ENCODE measurements around the gene NID1. TPM values are rescaled to one million over a fixed set of nuclear protein-coding genes. Genes with fewer than 3 reads are reported as not detected.

The NID1 gene
- total RNA-seq, 4 donors from 2014 or later = 27.9 to 48.4 (median 32.3) TPM

- 92% methylated on average over 4 of the region's 4 CpGs for WGBS
- Histone ChIP-seq H3K36me3 (peaks cover 9% of the 10 kb centered on the region), H3K9me3 (no peaks in the 10 kb centered on the region), H3K27me3 (no peaks in the 10 kb centered on the region), H3K4me3 (no peak overlapping the region), H3K4me1 (peaks cover 35% of the 10 kb centered on the region), H3K27ac (peak overlapping the region; percentile 88)
- TF ChIP-seq POLR2AphosphoS5 (IDR thresholded peaks at IDR 0.05) (no peak), CTCF (IDR thresholded peaks at IDR 0.05) (no peak), POLR2A (IDR thresholded peaks at IDR 0.05) (no peak), EP300 (IDR thresholded peaks at IDR 0.05) (no peak)
- no peak for DNase-seq (ENCODE audit: low spot score in 2 of 2)
These were observed 49.4 kb downstream of the NID1 start for GRCh38 chr1:236015539-236015938.

GRCh38 chr1:236013330-236013729, 51.6 kb downstream of the NID1 start:
- TF ChIP-seq POLR2AphosphoS5 (IDR thresholded peaks at IDR 0.05) = no peak
- Histone ChIP-seq H3K27me3 (no peaks in the 10 kb centered on the region), H3K27ac (no peak overlapping the region), H3K9me3 (no peaks in the 10 kb centered on the region), H3K4me3 (no peak overlapping the region), H3K36me3 (peaks cover 9% of the 10 kb centered on the region), H3K4me1 (peaks cover 42% of the 10 kb centered on the region)
- 81% methylated on average over 4 of the region's 4 CpGs for WGBS
- peak in 1 of 2 donors; percentile 52 for DNase-seq (ENCODE audit: low spot score in 2 of 2)

DNA sequence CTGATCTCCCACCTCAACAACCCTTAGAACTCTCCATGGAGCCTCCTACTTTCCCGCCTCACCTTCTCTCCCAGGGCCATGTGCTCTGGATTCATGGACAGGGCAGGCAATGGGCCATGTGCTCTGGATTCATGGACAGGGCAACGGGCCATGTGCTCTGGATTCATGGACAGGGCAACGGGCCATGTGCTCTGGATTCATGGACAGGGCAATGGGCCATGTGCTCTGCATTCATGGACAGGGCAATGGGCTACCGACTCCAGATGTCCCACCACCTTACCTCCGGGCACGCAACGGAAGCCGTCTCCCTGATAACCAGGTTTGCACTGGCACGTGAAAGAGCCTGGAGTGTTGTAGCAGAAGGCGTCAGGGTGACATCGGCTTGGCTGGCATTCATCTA, 53.2 kb downstream of the NID1 start:
- DNase-seq (ENCODE audit: low spot score in 2 of 2) = no peak
- Histone ChIP-seq H3K9me3 (no peaks in the 10 kb centered on the region), H3K4me3 (no peak overlapping the region), H3K4me1 (peaks cover 31% of the 10 kb centered on the region), H3K27ac (peak overlapping the region; percentile 32), H3K27me3 (no peaks in the 10 kb centered on the region), H3K36me3 (peaks cover 9% of the 10 kb centered on the region)
- WGBS = 90% methylated on average over 11 of the region's 11 CpGs
- TF ChIP-seq POLR2AphosphoS5 (IDR thresholded peaks at IDR 0.05) (no peak), POLR2A (IDR thresholded peaks at IDR 0.05) (no peak), EP300 (IDR thresholded peaks at IDR 0.05) (no peak), CTCF (IDR thresholded peaks at IDR 0.05) (no peak)

DNA sequence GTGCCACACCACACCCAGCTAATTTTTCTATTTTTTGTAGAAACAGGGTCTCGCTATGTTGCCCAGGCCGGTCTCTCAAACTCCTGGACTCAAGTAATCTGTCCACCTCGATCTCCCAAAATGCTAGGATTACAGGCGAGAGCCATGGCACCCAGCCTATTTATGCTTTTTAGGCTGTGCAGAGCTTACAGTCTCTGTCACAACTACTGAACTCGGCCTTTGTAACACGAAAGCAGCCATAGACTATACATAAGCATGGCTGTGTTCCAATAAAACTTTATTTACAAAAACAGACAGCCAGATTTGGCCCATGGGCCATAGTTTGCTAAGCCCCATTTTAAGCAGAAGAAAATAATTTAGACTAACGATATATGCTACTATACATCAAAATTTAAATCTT, 54.4 kb downstream of the NID1 start:
- TF ChIP-seq CTCF (IDR thresholded peaks at IDR 0.05) (no peak), POLR2A (IDR thresholded peaks at IDR 0.05) (no peak)
- Histone ChIP-seq H3K9me3 (no peaks in the 10 kb centered on the region), H3K4me1 (peaks cover 22% of the 10 kb centered on the region), H3K4me3 (no peak overlapping the region), H3K36me3 (peaks cover 9% of the 10 kb centered on the region), H3K27me3 (no peaks in the 10 kb centered on the region), H3K27ac (peak overlapping the region; percentile 70)
- 83% methylated on average over 7 of the region's 7 CpGs for WGBS
- no peak for DNase-seq (ENCODE audit: low spot score in 2 of 2)

- Histone ChIP-seq H3K4me1 (peaks cover 17% of the 10 kb centered on the region), H3K4me3 (no peak overlapping the region), H3K27ac (peak overlapping the region; percentile 70), H3K27me3 (no peaks in the 10 kb centered on the region), H3K36me3 (peaks cover 9% of the 10 kb centered on the region), H3K9me3 (no peaks in the 10 kb centered on the region)
- TF ChIP-seq POLR2AphosphoS5 (IDR thresholded peaks at IDR 0.05) (peak in 2 of 3 donors; percentile 32 to 33), EP300 (IDR thresholded peaks at IDR 0.05) (no peak), POLR2A (IDR thresholded peaks at IDR 0.05) (no peak), CTCF (IDR thresholded peaks at IDR 0.05) (no peak)
- WGBS = 30% methylated on average over 2 of the region's 2 CpGs
- DNase-seq (ENCODE audit: low spot score in 2 of 2) = no peak
These were observed 55.0 kb downstream of the NID1 start for GRCh38 chr1:236009857-236010256.

GRCh38 chr1:236009191-236009590, 55.7 kb downstream of the NID1 start:
- TF ChIP-seq POLR2AphosphoS5 (IDR thresholded peaks at IDR 0.05) = no peak
- WGBS = 51% methylated on average over 5 of the region's 5 CpGs
- peak overlapping the region; percentile 57 for H3K27ac ChIP-seq
- H3K4me1 ChIP-seq = peaks cover 16% of the 10 kb centered on the region
- no peak for DNase-seq (ENCODE audit: low spot score in 2 of 2)
- no peak overlapping the region for H3K4me3 ChIP-seq
- no peaks in the 10 kb centered on the region for H3K9me3 ChIP-seq
- peaks cover 5% of the 10 kb centered on the region for H3K36me3 ChIP-seq
- H3K27me3 ChIP-seq = no peaks in the 10 kb centered on the region

Measured in suprapubic skin (tissue), 4 donors.